HG02852 (cell line): ENCODE measurements around the gene RGS18.
"Not testable (repeated sequence)": the region's sequence is repeated elsewhere in the genome, so short reads cannot be mapped to it uniquely, and the experiment has no call there.

Source experiments
- ATAC-seq: cut with Tn5 transposase; IDR thresholded peaks from one replicate; pipeline ENCODE4 v1.9.1; 2021; ENCODE audit warnings: mild to moderate bottlenecking, moderate library complexity; ENCODE audit not compliant: unreplicated experiment

RGS18 gene

DNA sequence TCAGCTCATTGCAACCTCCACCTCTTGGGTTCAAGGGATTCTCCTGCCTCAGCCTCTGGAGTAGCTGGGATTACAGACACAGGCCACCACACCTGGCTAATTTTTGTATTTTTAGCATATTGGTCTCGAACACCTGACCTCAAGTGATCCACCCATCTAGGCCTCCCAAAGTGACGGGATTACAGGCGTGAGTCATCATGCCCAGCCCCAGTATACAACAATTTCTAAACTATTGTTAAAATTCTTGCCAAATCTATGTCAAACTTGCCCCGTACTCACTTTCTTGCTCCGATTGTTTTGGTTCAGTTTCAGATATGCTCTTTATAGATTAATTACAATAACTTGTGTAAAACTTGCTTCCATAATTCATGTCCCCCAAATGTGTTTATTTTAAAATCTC lies 4.1 kb downstream of the RGS18 start:
- ATAC-seq: no peak

DNA sequence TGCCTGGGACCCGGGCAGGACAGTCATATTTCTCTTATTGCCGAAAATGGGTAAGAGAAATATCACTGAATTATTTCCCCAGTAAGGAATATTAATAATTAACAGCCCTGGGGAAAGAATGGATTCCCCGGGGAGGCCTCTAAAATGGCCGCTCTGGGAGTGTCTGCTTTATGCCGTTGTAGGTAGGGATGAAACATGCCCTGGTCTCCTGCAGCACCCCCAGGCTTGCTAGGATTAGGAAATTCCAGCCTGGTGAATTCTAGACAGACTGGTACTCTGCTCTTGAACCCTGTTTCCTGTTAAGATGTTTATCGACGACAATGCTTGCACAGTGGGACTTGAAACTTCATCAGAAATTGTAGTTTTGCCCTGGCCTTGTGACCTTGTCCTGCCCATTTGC lies 6.7 kb downstream of the RGS18 start:
- ATAC-seq: not testable (repeated sequence)

DNA sequence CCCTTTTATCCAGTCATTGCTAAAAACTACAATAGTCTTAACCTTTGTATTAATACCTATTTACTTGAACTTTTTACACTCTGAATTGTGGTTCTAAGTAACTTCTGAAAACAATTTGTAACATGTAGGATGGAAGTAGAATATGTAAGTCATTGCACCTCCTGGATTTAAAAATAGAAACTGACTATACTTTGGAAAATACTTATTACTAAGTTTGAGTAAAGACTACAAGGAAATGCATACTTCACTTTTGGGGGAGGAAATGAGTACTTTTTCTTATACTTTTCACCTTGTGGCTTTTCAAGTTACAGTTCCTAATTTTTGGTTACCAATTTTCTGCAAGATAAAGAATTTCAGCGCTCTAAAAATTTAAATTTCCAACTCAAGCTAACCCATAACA lies 8.7 kb downstream of the RGS18 start:
- no peak for ATAC-seq

DNA sequence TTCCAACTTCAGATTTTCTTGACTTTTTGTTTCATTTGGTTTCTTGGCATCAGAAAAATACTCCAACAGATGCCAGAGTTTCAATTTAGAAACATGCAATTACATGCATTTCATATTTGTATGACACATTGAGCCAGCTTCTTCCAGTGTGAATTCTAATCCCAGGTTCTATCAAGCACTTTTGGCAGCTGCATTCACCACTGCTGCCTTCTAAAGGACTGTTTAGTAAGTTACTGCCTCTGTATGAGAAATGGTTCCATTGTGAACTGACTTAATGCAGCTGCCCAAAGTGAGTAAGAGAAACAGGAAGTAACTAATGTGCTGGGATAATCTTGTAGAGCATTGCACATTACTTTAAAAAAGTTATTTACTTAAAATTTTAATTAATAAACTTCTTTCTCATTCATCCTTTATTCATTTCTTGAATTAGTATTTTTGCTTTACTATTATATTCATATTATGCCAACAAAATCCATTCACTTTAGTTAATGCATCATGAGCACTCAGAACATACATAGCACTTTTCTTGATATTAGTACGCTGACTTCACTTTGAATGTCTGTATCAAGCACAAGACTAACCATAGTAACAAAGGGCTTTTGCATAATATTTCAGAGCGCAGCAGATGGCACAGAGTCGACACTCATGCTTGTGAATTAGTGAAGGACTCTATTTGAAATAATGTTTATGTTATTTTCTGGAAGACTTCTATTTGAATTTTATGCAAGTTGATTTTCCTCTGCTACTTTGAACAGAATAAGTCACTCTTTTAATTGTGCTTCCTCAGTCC lies 9.8 kb downstream of the RGS18 start:
- no peak for ATAC-seq

DNA sequence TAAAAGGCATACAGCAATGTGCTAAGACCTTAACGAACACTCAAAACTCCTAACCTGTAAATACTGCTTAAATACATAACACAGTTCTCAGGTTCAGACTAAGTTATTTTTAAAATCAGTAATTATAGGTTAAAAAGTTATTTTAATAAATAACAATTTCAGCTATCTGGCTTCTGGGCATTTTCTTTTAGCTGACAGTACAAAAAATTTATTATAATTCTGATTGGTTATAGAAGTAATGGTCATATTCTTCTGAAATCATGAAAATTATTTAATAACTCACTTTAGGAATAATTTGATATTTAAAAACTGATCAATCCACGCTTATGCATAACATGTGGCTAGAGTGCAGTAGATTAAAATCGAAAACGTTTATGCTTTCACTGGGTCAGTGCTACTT lies 10.7 kb downstream of the RGS18 start:
- no peak for ATAC-seq

DNA sequence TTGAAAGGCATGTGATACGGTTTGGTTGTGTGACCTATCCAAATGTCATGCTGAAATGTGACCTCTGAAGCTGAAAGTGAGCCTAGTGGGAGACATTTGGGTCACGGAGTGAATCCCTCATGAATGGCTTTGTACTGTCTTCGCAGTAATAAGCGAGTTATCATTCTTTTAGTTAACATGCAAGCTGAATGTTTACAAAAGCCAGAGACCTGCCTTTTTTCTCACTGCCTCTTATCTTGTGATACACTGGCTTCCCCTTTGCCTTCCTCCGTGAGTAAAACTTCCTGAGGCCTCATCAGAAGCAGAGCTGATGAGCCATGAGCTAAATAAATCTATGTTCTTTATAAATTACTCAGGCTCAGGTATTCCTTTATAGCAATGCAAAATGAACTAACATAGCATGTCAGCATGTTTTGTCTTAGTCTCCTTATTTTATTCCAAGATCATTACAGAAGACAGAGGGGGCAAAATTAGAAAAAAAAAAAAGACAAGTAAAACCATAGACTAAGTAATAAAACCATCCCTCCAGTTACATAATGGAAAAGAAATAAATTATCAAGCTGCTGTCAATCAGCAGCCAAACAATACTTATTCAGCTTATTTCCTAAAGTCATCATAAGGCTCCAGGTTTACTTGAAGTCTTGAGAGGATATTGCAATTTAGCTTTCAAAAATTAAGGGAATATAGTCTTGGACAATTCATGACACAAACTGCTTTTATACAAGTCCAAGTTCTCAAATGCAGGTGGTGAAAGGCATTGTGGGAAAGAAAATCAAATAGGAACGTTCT lies 12.1 kb downstream of the RGS18 start:
- no peak for ATAC-seq

DNA sequence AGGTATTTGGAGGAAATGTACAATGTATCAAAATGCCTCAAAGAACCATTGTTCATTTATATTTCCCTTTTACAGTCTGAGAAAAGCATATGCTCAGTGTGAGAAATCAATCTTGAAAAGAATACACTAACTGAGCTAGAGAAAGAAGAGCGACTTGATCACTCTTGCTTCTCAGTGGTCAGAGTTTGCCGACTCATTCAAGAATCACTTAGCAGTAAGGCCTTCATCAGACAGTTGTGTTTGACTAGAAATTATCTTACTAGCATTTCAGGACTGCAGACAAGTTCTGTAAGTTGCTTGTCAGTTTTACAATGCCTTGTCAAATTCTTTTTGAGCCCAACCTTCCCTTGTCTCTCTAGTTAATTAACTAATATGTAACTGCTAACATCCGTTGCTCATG lies 12.9 kb downstream of the RGS18 start:
- no peak for ATAC-seq

DNA sequence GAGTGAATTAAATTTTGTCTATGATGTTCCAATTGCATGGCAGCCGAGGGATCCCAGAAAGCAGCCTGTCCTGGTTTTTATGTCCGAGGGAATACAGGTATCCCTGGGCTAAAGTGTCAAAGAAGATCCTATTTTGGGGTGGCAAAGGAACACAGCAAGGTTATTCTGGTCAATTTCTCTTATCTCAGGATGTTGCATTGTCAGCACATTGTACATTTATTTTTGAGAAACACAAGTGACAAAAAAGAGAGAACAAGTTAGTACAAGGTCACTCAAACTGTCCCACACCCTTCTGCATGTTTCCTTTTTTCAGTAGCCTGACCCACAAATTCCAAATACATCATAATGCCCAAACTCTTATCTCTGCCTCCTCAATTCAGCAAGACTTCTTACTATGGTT lies 17.7 kb downstream of the RGS18 start:
- ATAC-seq: no peak

DNA sequence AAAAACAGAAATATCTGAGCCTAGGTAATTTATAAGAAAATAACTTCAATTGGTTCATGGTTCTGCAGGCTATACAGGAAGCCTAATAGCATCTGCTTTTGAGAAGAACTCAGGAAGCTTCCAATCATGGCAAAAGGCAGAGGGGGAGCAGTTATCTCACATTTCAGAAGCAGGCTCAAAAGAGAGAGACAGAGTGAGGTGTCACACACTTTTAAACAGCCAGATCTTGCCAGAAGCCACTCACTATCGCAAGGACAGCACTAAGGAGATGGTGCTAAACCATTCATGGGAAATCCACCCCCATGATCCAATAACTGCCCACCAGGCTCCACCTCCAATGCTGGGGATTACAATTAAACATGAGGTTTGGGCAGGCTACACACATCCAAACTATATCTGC lies 25.5 kb downstream of the RGS18 start:
- no peak for ATAC-seq

DNA sequence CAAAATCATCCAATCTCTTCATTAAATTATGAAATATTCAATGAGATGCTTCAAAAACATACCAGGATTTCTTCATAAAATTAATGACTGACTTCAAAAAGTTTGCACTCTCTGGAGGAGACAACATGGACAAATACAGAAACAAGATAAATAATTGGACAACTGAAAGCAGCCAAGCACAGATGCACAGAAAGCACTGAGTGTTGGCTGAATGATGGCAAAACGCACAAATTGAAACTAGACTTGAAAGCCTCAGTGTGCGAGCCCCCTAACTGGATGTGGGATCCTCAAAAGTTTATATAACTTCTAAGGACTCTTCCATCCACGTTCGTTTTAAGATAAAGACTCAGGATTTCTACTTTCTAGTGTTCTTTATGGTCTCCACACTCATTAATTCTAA lies 27.9 kb downstream of the RGS18 start:
- ATAC-seq: no peak

DNA sequence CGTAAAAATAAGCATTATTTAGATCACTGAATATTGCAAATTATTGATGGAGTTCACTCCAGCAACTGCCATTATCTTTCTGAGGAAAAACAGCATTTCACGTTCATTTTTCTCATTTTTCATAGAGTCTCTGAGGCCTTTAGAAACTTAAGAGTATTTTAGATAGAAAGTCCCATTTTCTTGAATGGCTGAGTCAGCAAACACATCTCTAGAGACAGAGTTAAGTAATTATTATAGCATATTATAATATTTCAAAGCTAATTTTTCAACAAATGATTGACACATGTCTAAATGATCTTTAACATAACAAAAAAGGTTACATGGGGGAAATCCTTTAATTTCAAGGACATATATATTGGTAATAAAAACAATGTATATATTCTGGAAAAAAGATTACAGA lies 31.8 kb downstream of the RGS18 start:
- no peak for ATAC-seq

DNA sequence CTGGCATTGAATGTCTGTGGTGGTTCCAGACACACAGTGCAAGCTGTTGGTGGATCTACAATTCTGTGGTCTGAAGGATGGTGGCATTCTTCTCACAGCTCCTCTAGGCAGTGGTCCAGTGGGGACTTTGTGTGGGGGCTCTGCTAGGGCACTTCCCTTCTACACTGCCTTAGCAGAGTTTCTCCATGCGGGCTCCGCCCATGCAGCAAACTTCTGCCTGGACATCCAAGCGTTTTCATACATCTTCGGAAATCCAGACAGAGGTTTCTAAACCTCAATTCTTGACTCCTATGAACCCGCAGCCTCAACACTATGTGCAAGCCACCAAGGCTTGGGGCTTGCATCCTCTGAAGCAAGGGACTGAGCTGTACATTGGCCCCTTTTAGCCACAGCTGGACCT lies 43.0 kb downstream of the RGS18 start:
- ATAC-seq: no peak

DNA sequence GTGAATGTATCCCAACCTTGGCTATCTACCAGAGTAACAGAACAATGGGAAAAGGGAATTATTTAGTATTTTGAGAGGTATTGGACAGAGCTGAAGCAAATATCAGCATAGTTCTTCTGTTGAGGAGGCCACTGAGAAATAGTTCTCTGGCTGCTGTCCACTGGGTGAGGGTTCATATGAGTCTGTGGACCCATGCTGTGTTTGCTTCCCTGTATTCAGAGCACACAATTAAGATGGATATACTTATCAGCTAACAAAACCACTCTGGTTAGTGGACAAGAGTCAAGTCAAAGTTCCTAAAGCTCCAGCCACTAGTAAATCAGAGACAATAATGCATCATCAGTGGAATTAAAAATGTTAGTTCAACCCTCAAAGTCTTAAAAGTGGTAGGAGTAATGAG lies 66.1 kb downstream of the RGS18 start:
- no peak for ATAC-seq

DNA sequence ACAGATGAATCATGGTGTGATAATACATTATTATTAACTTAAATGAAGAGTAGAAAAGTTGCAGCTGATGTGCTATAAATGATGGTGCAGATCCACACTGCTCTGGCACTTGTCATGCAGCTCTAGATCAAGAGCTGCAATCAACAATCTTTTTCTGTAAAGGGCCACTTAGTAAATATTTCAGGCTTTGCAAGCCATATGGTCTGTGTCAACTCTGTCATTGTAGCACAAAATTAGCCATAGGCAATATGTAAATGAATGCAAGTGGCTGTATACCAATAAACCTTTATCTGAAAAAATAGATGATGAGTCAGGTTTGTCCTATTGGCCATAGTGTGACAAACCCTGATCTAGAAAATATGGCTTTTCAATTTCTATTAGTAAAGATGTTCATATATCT lies 66.6 kb downstream of the RGS18 start:
- no peak for ATAC-seq

DNA sequence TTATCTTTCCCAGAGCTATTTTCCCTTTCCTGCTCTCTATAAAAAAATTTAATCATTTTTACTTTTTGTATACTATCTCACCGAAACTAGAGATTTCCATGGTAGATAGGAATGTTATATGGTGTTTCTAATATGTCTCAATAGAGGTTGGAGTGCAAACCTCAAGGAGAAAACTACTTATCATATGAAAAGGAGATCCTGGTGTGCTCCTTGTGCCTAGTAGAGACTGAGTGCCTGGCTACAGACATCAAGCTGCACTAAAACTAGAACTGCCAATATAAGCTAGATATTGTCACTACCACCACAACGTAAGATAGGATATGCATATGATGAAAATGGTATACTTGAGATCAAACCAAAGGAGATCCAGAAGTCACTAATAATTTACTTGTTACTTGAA lies 67.0 kb downstream of the RGS18 start:
- no peak for ATAC-seq

DNA sequence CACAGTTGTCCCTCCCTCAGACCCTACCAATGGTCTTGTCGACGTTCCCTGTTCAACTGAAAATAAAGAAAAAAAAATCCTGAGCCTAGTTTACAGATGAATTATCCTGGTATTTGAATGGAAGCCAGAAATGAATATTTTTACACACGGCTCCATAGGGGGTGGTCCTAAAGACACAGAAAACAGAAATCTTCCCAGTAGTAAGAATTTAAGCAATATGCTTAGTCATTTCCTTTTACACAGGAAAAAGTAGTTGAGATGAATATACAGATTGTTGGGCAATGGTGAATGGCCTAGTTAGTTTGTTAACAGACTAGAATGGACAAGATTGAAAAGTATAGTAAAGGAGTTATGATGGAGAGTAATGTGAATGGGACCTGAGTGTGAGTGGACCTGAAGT lies 67.4 kb downstream of the RGS18 start:
- no peak for ATAC-seq

DNA sequence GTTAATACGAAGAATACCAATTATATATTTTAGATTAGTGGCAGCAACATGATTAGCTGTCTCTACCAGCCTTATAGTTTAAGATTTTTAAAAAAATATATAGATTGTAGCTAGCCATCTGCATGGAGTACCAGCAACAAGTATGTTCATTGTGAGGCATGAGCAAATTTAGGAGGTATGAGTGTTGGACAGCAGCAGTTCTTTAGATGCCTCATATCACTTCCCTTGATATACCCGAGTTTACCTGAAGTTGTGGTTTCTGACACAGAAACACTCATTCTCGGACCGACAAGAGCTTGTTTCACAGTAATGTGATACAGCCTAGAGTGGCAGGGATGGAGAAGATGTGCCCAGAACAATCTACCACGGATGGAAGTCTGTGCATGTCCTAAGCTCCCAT lies 69.1 kb downstream of the RGS18 start:
- no peak for ATAC-seq

DNA sequence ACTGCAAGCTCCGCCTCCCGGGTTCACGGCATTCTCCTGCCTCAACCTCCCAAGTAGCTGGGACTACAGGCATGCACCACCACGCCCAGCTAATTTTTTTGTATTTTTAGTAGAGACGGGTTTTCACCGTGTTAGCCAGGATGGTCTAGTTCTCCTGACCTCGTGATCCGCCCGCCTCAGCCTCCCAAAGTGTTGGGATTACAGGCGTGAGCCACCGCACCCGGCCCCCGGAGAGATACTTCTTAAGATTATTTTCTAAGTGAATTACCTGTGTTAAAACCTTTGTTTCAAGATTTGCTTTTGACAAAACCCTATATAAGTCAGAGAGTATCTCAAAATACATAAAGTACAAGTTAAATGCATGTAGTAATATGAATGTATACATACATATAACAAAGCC lies 69.7 kb downstream of the RGS18 start:
- not testable (repeated sequence) for ATAC-seq

DNA sequence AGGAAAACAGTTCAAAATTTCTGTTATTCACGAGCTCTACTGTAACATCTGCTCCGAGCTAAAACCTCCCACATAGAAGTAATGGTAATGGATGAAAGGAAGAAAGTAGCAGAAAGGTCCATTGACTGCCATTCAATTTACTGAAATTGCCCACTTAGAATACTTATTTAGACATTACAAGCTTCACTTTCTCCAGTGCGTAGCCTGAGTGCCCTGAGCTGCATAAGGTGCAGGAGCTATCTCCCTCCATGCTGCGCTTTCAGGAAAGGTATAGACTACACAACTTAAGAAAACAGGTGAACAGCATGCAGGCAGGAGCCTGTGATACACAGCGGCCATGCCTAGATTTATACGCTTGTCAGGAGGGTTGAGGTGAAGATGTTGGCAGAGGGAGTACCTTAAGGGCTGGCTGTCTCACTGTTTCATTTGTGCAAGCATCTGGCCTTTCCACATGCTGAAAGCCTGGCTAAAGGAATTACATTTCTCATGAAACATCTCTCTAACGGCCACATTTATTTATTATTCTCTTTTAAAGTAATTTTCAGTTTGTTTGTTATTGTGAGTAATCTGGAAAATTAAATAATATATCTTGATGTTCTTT lies 74.7 kb downstream of the RGS18 start:
- ATAC-seq: no peak

DNA sequence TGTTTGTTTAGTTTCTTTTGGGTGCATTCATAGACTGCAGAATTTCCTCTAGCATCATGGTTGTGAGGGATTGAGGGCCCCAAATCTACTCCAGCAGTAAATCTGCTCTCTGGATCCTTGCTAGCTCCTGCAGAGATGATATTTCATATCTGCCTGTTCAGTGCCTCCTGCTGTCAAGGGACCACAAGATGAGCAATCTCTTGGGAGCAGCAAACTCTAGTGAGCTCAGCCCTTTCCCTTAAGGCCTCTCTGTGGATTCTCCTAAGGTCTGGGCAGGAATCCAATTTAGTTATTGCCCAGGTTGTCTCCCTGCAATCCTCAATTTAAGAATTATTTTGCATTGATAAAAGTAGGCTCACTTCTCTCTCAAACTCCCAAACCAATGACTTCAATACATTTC lies 76.9 kb downstream of the RGS18 start:
- ATAC-seq: no peak
